BLaER1 treated with 17β-estradiol and CSF1 and Interleukin-3, amounts not matched to agents 10 nM and 100 nM (cell line): Measurements from ENCODE around the gene VPS54.

Experiments used
- H3K27ac ChIP-seq, 11 experiments: shearing (Covaris generic); formaldehyde crosslinking; 2 replicates each; pipeline ENCODE4 v1.8.1; 2022
- H3K27me3 ChIP-seq, 11 experiments: shearing (Covaris generic); formaldehyde crosslinking; 2 replicates each; pipeline ENCODE4 v1.8.1; 2022
- H3K36me3 ChIP-seq, 11 experiments: shearing (Covaris generic); formaldehyde crosslinking; 2 replicates each; pipeline ENCODE4 v1.8.1; 2022
- H3K4me1 ChIP-seq, 10 experiments: shearing (Covaris generic); formaldehyde crosslinking; 2 replicates each; pipeline ENCODE4 v1.8.1; 2022
- H3K4me2 ChIP-seq, 11 experiments: shearing (Covaris generic); formaldehyde crosslinking; 2 replicates each; pipeline ENCODE4 v1.8.1; 2022
- H3K4me3 ChIP-seq, 10 experiments: shearing (Covaris generic); formaldehyde crosslinking; 2 replicates each; pipeline ENCODE4 v1.8.1; 2022
- H3K9ac ChIP-seq, 11 experiments: shearing (Covaris generic); formaldehyde crosslinking; 2 replicates each; pipeline ENCODE4 v1.8.1; 2022
- H3K9me3 ChIP-seq, 11 experiments: shearing (Covaris generic); formaldehyde crosslinking; replicated peaks in 1 of 11; 2 replicates each; pipeline ENCODE4 v1.8.1; 2022
- H4K20me1 ChIP-seq, 11 experiments: shearing (Covaris generic); formaldehyde crosslinking; 2 replicates each; pipeline ENCODE4 v1.8.1; 2022
- Cebpa-rat ChIP-seq, 11 experiments: shearing (Covaris generic); IDR thresholded peaks; 2 replicates each; pipeline ENCODE4 v1.8.1; 2022

Gene VPS54

GRCh38 chr2:64024259-64024949, 5.2 kb upstream of the VPS54 start:
- Histone ChIP-seq H3K36me3 (no peaks in the 10 kb centered on the region), H3K4me1 (peaks cover 6 to 16% (median 11%) of the 10 kb centered on the region in 10 experiments; a peak in 19 of 20 replicates), H3K9ac (no peak overlapping the region), H3K9me3 (no peaks in the 10 kb centered on the region), H3K4me2 (no peak overlapping the region), H3K4me3 (no peak overlapping the region), H3K27me3 (no peaks in the 10 kb centered on the region), H4K20me1 (no peaks in the 10 kb centered on the region), H3K27ac (no peak overlapping the region)
- no peak for TF ChIP-seq Cebpa-rat (IDR thresholded peaks at IDR 0.05)

DNA sequence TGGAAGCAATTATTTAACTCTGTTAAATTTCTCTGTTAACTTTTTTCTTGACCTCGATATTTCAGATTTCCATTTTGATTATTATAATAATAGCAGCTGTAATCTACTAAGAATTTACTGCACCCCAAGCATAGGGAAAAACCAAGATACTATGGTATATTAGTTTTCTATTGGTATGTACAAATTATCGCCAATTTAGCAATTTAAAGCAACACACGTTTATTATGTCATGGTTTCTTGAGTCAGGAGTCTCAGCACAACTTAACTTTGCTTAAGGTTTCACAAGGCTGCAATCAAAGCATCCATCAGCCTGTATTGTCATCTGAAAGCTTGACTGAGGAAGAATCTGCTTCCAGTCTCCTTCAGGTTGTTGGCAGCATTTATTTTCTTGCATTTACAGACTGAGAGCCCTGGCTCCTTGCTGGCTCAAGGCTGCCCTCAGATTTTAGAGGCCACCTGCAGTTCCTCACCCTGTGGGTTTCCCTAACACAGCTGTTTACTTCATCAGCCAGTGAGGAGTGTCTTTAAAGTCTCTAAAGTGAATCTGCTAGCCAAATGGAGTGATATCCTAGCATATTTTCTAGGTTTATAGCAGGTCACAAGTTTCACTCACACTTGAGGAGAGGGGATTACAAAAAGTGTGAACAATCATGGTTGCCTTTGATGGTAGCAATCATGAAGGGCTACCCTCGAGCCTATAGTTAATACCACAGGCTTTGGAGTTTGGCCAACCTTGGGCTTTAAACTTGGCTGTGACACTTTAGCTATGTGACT, 4.4 kb upstream of the VPS54 start:
- no peak overlapping the region for H3K4me3 ChIP-seq
- H3K9me3 ChIP-seq: no peaks in the 10 kb centered on the region
- no peak overlapping the region for H3K27ac ChIP-seq
- H3K4me1 ChIP-seq: peaks cover 6 to 16% (median 11%) of the 10 kb centered on the region in 10 experiments; a peak in 19 of 20 replicates
- TF ChIP-seq Cebpa-rat (IDR thresholded peaks at IDR 0.05): no peak
- H3K27me3 ChIP-seq: no peaks in the 10 kb centered on the region
- H4K20me1 ChIP-seq: no peaks in the 10 kb centered on the region
- no peaks in the 10 kb centered on the region for H3K36me3 ChIP-seq
- H3K9ac ChIP-seq: no peak overlapping the region; a peak in 1 of 22 replicates
- no peak overlapping the region for H3K4me2 ChIP-seq

DNA sequence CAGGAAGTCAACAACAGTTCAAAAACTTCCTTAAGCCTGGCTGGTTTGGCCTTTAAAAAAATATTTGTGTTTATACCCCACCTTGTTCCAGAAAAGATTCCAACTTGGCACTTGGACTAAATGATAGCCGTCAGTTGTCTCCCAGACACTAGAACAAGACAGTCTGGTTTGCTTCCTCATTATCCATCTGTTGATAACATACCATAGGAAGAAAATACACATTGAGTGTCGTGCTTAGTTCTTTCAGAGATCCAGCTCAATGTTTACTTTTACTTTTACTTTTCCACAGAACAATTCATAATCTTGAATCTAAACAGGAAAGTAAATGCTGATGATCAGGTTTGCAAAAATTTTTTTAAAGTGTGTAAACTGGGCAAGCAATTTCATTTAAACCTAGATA, 2.4 kb upstream of the VPS54 start:
- H3K4me3 ChIP-seq: no peak overlapping the region
- peaks cover 0 to 13% (median 0%) of the 10 kb centered on the region in 11 experiments; a peak in 5 of 22 replicates for H4K20me1 ChIP-seq
- H3K36me3 ChIP-seq: no peaks in the 10 kb centered on the region
- no peak overlapping the region for H3K27ac ChIP-seq
- peaks cover 12 to 28% (median 21%) of the 10 kb centered on the region in 10 experiments for H3K4me1 ChIP-seq
- TF ChIP-seq Cebpa-rat (IDR thresholded peaks at IDR 0.05): no peak
- H3K27me3 ChIP-seq: no peaks in the 10 kb centered on the region
- no peak overlapping the region for H3K9ac ChIP-seq
- H3K4me2 ChIP-seq: 0 out of 22 replicates have a peak overlapping the region, but pooled peaks of 1 of the 11 experiments have one; percentile 20
- no peaks in the 10 kb centered on the region for H3K9me3 ChIP-seq

- Histone ChIP-seq H3K4me2 (peak overlapping the region; percentile 69 to 93 (median 86)), H3K4me1 (peaks cover 17 to 42% (median 30%) of the 10 kb centered on the region in 10 experiments), H3K27me3 (no peaks in the 10 kb centered on the region), H3K4me3 (peak overlapping the region in 9 of 10 experiments; percentile 68 to 91 (median 85); a peak in 15 of 20 replicates), H3K9ac (peak overlapping the region; percentile 96 to 99 (median 98)), H3K9me3 (no peaks in the 10 kb centered on the region), H3K27ac (peak overlapping the region; percentile 93 to 99 (median 98); a peak in 21 of 22 replicates), H4K20me1 (peaks cover 0 to 20% (median 3%) of the 10 kb centered on the region in 11 experiments; a peak in 6 of 22 replicates), H3K36me3 (no peaks in the 10 kb centered on the region)
- no peak for TF ChIP-seq Cebpa-rat (IDR thresholded peaks at IDR 0.05)
These were observed 824 bp upstream of the VPS54 start for GRCh38 chr2:64019975-64020528.

DNA sequence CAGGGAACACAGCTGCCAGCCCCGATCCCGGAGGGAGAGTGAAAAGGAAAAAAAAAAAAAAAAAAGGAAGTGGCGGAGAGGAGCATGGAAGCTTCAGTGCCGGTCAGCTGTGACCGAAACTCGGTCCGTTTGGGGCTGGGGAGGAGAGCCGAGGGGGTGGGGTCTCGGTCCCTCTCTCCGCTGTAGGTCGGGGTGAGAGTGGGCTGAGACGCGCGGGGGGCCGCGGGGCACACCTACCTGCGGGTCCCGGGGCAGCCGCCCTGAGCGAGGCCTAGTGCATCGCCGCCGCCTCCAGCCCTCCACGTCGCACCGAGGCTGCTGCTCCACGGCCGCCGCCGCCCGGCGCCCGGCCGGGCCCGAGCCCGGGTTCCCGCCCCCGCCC, 536 bp downstream of the VPS54 start:
- H4K20me1 ChIP-seq: peaks cover 0 to 21% (median 4%) of the 10 kb centered on the region in 11 experiments; a peak in 6 of 22 replicates
- H3K27ac ChIP-seq: peak overlapping the region; percentile 93 to 99 (median 98)
- no peaks in the 10 kb centered on the region for H3K27me3 ChIP-seq
- peak overlapping the region; percentile 69 to 93 (median 86) for H3K4me2 ChIP-seq
- peak overlapping the region; percentile 96 to 99 (median 98) for H3K9ac ChIP-seq
- no peaks in the 10 kb centered on the region for H3K9me3 ChIP-seq
- TF ChIP-seq Cebpa-rat (IDR thresholded peaks at IDR 0.05): no peak
- peaks cover 17 to 43% (median 30%) of the 10 kb centered on the region in 10 experiments for H3K4me1 ChIP-seq
- no peaks in the 10 kb centered on the region for H3K36me3 ChIP-seq
- H3K4me3 ChIP-seq: peak overlapping the region; percentile 68 to 91 (median 84)

GRCh38 chr2:64017811-64018700, 1.2 kb downstream of the VPS54 start:
- TF ChIP-seq Cebpa-rat (IDR thresholded peaks at IDR 0.05): no peak
- no peaks in the 10 kb centered on the region for H3K9me3 ChIP-seq
- H3K27me3 ChIP-seq: no peaks in the 10 kb centered on the region
- peaks cover 0 to 21% (median 4%) of the 10 kb centered on the region in 11 experiments; a peak in 7 of 22 replicates for H4K20me1 ChIP-seq
- peak overlapping the region; percentile 96 to 99 (median 98) for H3K9ac ChIP-seq
- H3K4me1 ChIP-seq: peaks cover 17 to 43% (median 30%) of the 10 kb centered on the region in 10 experiments
- H3K36me3 ChIP-seq: 0 out of 22 replicates have a peak, but pooled peaks cover 0 to 2% (median 0%) of the 10 kb centered on the region in 11 experiments
- peak overlapping the region; percentile 93 to 99 (median 98) for H3K27ac ChIP-seq
- peak overlapping the region; percentile 68 to 91 (median 84) for H3K4me3 ChIP-seq
- peak overlapping the region; percentile 69 to 93 (median 86) for H3K4me2 ChIP-seq

DNA sequence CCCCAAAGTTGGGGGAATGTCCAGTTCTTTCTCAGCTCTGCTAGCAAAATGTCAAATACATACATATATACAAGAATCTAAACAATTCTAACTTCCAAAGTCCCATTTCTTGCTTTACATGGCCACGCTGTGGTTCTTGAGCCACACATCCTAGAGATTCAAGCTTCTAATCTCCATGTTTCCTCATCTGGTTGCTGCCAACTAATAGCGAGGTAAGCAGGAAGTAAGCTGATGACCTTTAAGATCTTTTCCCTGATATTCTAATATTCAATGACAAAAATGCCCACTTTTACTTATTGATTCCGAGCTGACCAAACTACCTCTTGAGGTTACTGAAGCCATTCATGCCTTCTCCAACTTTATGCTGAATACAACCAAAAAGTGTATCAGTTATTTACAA, 3.3 kb downstream of the VPS54 start:
- TF ChIP-seq Cebpa-rat (IDR thresholded peaks at IDR 0.05): no peak
- Histone ChIP-seq H3K9ac (no peak overlapping the region), H3K9me3 (no peaks in the 10 kb centered on the region), H3K4me2 (peak overlapping the region in 7 of 11 experiments; percentile 1 to 91 (median 79); a peak in 7 of 22 replicates), H3K27me3 (no peaks in the 10 kb centered on the region), H4K20me1 (peaks cover 0 to 38% (median 13%) of the 10 kb centered on the region in 11 experiments; a peak in 10 of 22 replicates), H3K4me3 (no peak overlapping the region), H3K4me1 (peaks cover 17 to 43% (median 30%) of the 10 kb centered on the region in 10 experiments), H3K36me3 (peaks cover 0 to 7% (median 0%) of the 10 kb centered on the region in 11 experiments; a peak in 1 of 22 replicates), H3K27ac (no peak overlapping the region)

DNA sequence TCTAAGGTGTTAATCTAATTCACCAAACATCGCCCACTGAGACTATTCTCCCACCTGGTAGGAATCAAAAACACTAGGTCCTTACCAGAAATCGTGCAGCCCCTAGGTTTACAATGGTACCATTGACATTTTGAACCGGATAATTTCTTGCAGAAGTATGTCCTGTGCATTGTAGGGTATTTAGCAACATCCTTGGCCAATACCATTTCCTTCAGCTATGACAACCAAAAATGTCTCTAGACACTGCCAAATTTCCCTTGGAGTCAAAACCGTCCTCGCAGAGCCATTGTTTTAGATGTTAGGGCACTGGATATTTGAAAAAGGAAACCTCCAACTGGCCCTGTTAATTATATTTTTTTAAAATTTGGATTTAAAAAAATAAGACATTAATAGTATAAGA, 3.8 kb downstream of the VPS54 start:
- no peak overlapping the region for H3K9ac ChIP-seq
- H3K4me2 ChIP-seq: peak overlapping the region in 4 of 11 experiments; percentile 9 to 86 (median 24); a peak in 6 of 22 replicates
- H3K9me3 ChIP-seq: no peaks in the 10 kb centered on the region
- H3K36me3 ChIP-seq: peaks cover 0 to 7% (median 0%) of the 10 kb centered on the region in 11 experiments; a peak in 1 of 22 replicates
- TF ChIP-seq Cebpa-rat (IDR thresholded peaks at IDR 0.05): no peak
- peaks cover 17 to 39% (median 29%) of the 10 kb centered on the region in 10 experiments for H3K4me1 ChIP-seq
- no peaks in the 10 kb centered on the region for H3K27me3 ChIP-seq
- peaks cover 0 to 38% (median 13%) of the 10 kb centered on the region in 11 experiments; a peak in 10 of 22 replicates for H4K20me1 ChIP-seq
- H3K27ac ChIP-seq: no peak overlapping the region
- H3K4me3 ChIP-seq: no peak overlapping the region
